Uterus (tissue), 2 donors: Measurements from ENCODE around the gene GPM6B.

Experiments
- CTCF ChIP-seq, 4 experiments: fragments of 200-600 bp in 2 of 4; fragments of 450-650 bp in 2 of 4; sonication (generic) in 2 of 4; IDR thresholded peaks; one replicate each; pipeline ENCODE4 v1.5.1; 2016 to 2019; ENCODE audit warnings: antibody characterized with exemption in 4 of 4, mild to moderate bottlenecking in 2 of 4, moderate library complexity in 1 of 4
- POLR2A ChIP-seq, 2 donors: fragments of 450-650 bp; IDR thresholded peaks; one replicate each; pipeline ENCODE4 v1.6.1; 2016; ENCODE audit warnings: antibody characterized with exemption in 2 of 2, mild to moderate bottlenecking in 1 of 2, moderate library complexity in 1 of 2

DNA sequence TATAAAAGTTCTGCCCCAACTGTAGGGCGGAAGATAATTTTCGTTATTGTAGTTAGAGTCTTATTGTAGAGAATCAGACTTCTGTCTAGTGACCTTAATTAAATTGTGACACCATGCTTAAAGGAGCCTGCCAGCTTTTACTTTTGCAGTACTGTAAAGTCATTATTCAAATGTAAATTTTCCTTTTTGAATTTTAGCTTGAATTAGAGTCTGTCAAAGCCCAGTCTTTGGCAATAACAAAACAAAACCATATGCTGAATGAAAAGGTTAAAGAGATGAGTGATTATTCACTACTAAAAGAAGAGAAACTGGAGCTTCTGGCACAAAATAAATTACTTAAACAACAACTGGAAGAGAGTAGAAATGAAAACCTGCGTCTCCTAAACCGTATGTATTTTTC, 60.5 kb downstream of the GPM6B start:
- TF ChIP-seq CTCF (IDR thresholded peaks at IDR 0.05) (no peak), POLR2A (IDR thresholded peaks at IDR 0.05) (no peak)
